Gastroesophageal sphincter (tissue), 4 donors: ENCODE data around the gene CCR7. TPM values are rescaled to one million over a fixed set of nuclear protein-coding genes. Genes with fewer than 3 reads are reported as not detected.

Experiments used
- ATAC-seq: fragments of 150-250 bp; one replicate; pipeline ENCODE4 v1.9.1; 2016; ENCODE audit warnings: mild to moderate bottlenecking, moderate library complexity
- H3K27ac ChIP-seq, 4 donors: fragments of 200-600 bp; sonication (generic) in 3 of 4; 1 replicate in 3 of 4; 2 replicates in 1 of 4; pipeline ENCODE4 v1.5.1; 2016 to 2019
- H3K27me3 ChIP-seq: fragments of 200-600 bp; sonication (generic); one replicate; pipeline ENCODE4 v1.5.1; 2019
- H3K36me3 ChIP-seq, 2 donors: fragments of 200-600 bp; sonication (generic); one replicate each; pipeline ENCODE4 v1.5.1; 2019; ENCODE audit warnings: control low read depth in 1 of 2
- H3K4me1 ChIP-seq, 3 donors: fragments of 200-600 bp; sonication (generic); 1 replicate in 2 of 3; 2 replicates in 1 of 3; pipeline ENCODE4 v1.5.1; 2016 to 2019; ENCODE audit warnings: control low read depth in 2 of 3
- H3K4me3 ChIP-seq, 2 donors: fragments of 200-600 bp; sonication (generic); one replicate each; pipeline ENCODE4 v1.5.1; 2019; ENCODE audit warnings: mild to moderate bottlenecking in 1 of 2, moderate library complexity in 1 of 2
- H3K9me3 ChIP-seq, 3 donors: fragments of 200-600 bp; sonication (generic); one replicate each; pipeline ENCODE4 v1.5.1; 2017 to 2019; ENCODE audit warnings: control low read depth in 2 of 3
- CTCF ChIP-seq, 4 experiments: fragments of 200-600 bp in 2 of 4; fragments of 450-650 bp in 2 of 4; sonication (generic) in 1 of 4; IDR thresholded peaks; one replicate each; pipeline ENCODE4 v1.5.1; 2017 to 2019; ENCODE audit warnings: antibody characterized with exemption in 4 of 4, mild to moderate bottlenecking in 2 of 4, moderate library complexity in 2 of 4
- EP300 ChIP-seq: sonication (generic); formaldehyde crosslinking; IDR thresholded peaks from one replicate; pipeline ENCODE4 v1.6.1; 2017; ENCODE audit warnings: antibody characterized with exemption, mild to moderate bottlenecking
- POLR2A ChIP-seq, 2 donors: fragments of 450-650 bp; IDR thresholded peaks; one replicate each; pipeline ENCODE4 v1.6.1; 2017; ENCODE audit warnings: antibody characterized with exemption in 2 of 2, mild to moderate bottlenecking in 2 of 2, moderate library complexity in 1 of 2
- POLR2AphosphoS5 ChIP-seq: sonication (generic); formaldehyde crosslinking; IDR thresholded peaks from one replicate; pipeline ENCODE4 v1.6.1; 2017; ENCODE audit warnings: antibody characterized with exemption
- WGBS, 2 donors: methylation state at CpG; one replicate each; pipeline ENCODE4 v1.1.5; 2018; ENCODE audit warnings: low coverage in 1 of 2; 5-methylcytosine and 5-hydroxymethylcytosine counted together
- total RNA-seq, 4 donors: library from RNA; depleted of rRNA; stranded (reverse); fragments of >200 nt; gene quantifications; one replicate each; pipeline ENCODE4 v1.1.0, GENCODE V29; 2016

The CCR7 gene
- total RNA-seq, 4 donors from 2014 or later, result 0.15 to 2.2 (median 0.35) TPM; not detected in 1

- Histone ChIP-seq H3K4me1 (peaks cover 0 to 8% (median 0%) of the 10 kb centered on the region in 3 donors), H3K27ac (no peak overlapping the region), H3K27me3 (peaks cover 36% of the 10 kb centered on the region), H3K4me3 (no peak overlapping the region), H3K36me3 (no peaks in the 10 kb centered on the region), H3K9me3 (no peaks in the 10 kb centered on the region)
- TF ChIP-seq POLR2A (IDR thresholded peaks at IDR 0.05) (no peak), EP300 (no peak), POLR2AphosphoS5 (no peak), CTCF (IDR thresholded peaks at IDR 0.05) (no peak)
- no peak for ATAC-seq
- WGBS, 2 donors, result 66 to 71% methylated on average over 4 to 7 of the region's 7 CpGs
Observed at GRCh38 chr17:40611840-40612474, 46.7 kb upstream of the CCR7 start.

GRCh38 chr17:40610359-40610758 is 45.1 kb upstream of the CCR7 start:
- WGBS, 2 donors, result 53 to 67% methylated on average over 1 to 2 of the region's 2 CpGs
- no peaks in the 10 kb centered on the region for H3K9me3 ChIP-seq
- H3K4me1 ChIP-seq, result peaks cover 0 to 5% (median 0%) of the 10 kb centered on the region in 3 donors
- no peak overlapping the region for H3K27ac ChIP-seq
- H3K27me3 ChIP-seq, result peaks cover 21% of the 10 kb centered on the region
- H3K4me3 ChIP-seq, result no peak overlapping the region
- TF ChIP-seq POLR2AphosphoS5 (no peak), POLR2A (IDR thresholded peaks at IDR 0.05) (no peak), CTCF (IDR thresholded peaks at IDR 0.05) (no peak), EP300 (no peak)
- no peak for ATAC-seq
- no peaks in the 10 kb centered on the region for H3K36me3 ChIP-seq

GRCh38 chr17:40608061-40608581 is 42.8 kb upstream of the CCR7 start:
- H3K27me3 ChIP-seq, result peaks cover under 1% of the 10 kb centered on the region
- 71 to 80% methylated on average over 1 to 6 of the region's 6 CpGs for WGBS, 2 donors
- H3K4me3 ChIP-seq, result no peak overlapping the region
- no peak overlapping the region for H3K27ac ChIP-seq
- TF ChIP-seq POLR2AphosphoS5 (no peak), EP300 (no peak), POLR2A (IDR thresholded peaks at IDR 0.05) (no peak), CTCF (IDR thresholded peaks at IDR 0.05) (no peak)
- no peaks in the 10 kb centered on the region for H3K36me3 ChIP-seq
- ATAC-seq, result no peak
- H3K9me3 ChIP-seq, result no peaks in the 10 kb centered on the region
- no peaks in the 10 kb centered on the region for H3K4me1 ChIP-seq

- no peak for TF ChIP-seq POLR2A (IDR thresholded peaks at IDR 0.05)
- no peak for TF ChIP-seq POLR2AphosphoS5
- Histone ChIP-seq H3K36me3 (no peaks in the 10 kb centered on the region), H3K4me1 (no peaks in the 10 kb centered on the region), H3K27me3 (no peaks in the 10 kb centered on the region), H3K27ac (no peak overlapping the region), H3K4me3 (no peak overlapping the region), H3K9me3 (no peaks in the 10 kb centered on the region)
- WGBS, 2 donors, result 67% methylated on average over 4 of the region's 5 CpGs; no CpG with 5 or more reads in 1 of the 2 donors
- no peak for ATAC-seq
Observed at GRCh38 chr17:40607641-40608040, 42.4 kb upstream of the CCR7 start.

- Histone ChIP-seq H3K4me1 (no peaks in the 10 kb centered on the region), H3K27ac (no peak overlapping the region), H3K9me3 (no peaks in the 10 kb centered on the region), H3K27me3 (no peaks in the 10 kb centered on the region), H3K4me3 (no peak overlapping the region), H3K36me3 (no peaks in the 10 kb centered on the region)
- TF ChIP-seq EP300 (no peak), CTCF (IDR thresholded peaks at IDR 0.05) (no peak), POLR2A (IDR thresholded peaks at IDR 0.05) (no peak), POLR2AphosphoS5 (no peak)
- 73 to 74% methylated on average over 7 to 8 of the region's 10 CpGs for WGBS, 2 donors
- no peak for ATAC-seq
Observed at GRCh38 chr17:40606548-40607353, 41.5 kb upstream of the CCR7 start.
